H9 (cell line): Measurements from ENCODE around the gene SCGB2B2. TPM values are rescaled to one million over a fixed set of nuclear protein-coding genes. Genes with fewer than 3 reads are reported as not detected.

Experiments used
- DNase-seq: peaks from one replicate; pipeline ENCODE4 v3.0.0-alpha.2; 2017
- H2AFZ ChIP-seq: one replicate; pipeline ENCODE4 v1.6.1; 2013; ENCODE audit warnings: mild to moderate bottlenecking, low read length, control low read depth, moderate library complexity
- H2AK5ac ChIP-seq: 2 replicates; pipeline ENCODE4 v1.6.1; 2013; ENCODE audit warnings: low read length, control low read depth, mixed read lengths; ENCODE audit not compliant: insufficient read length
- H2BK120ac ChIP-seq: one replicate; pipeline ENCODE4 v1.6.1; 2013; ENCODE audit warnings: low read depth, mild to moderate bottlenecking, low read length, control low read depth, inconsistent platforms; ENCODE audit not compliant: poor library complexity, severe bottlenecking
- H2BK12ac ChIP-seq: 2 replicates; pipeline ENCODE4 v1.6.1; 2013; ENCODE audit warnings: low read length, control low read depth, mixed read lengths, low read depth; ENCODE audit not compliant: insufficient read length
- H2BK15ac ChIP-seq: 2 replicates; pipeline ENCODE4 v1.6.1; 2013; ENCODE audit warnings: low read depth, low read length, control low read depth
- H2BK20ac ChIP-seq: one replicate; pipeline ENCODE4 v1.6.1; 2013; ENCODE audit warnings: low read depth, mild to moderate bottlenecking, low read length, control low read depth, inconsistent platforms; ENCODE audit not compliant: poor library complexity, severe bottlenecking
- H2BK5ac ChIP-seq: 2 replicates; pipeline ENCODE4 v1.6.1; 2013; ENCODE audit warnings: low read length, control low read depth, mixed read lengths; ENCODE audit not compliant: insufficient read length
- H3K14ac ChIP-seq: 2 replicates; pipeline ENCODE4 v1.6.1; 2013; ENCODE audit warnings: low read length, control low read depth; ENCODE audit not compliant: insufficient read depth
- H3K18ac ChIP-seq: 2 replicates; pipeline ENCODE4 v1.6.1; 2013; ENCODE audit warnings: low read depth, mild to moderate bottlenecking, mixed read lengths, low read length, control low read depth; ENCODE audit not compliant: insufficient read length
- H3K23ac ChIP-seq: 2 replicates; pipeline ENCODE4 v1.6.1; 2013; ENCODE audit warnings: low read length, control low read depth, mixed read lengths, low read depth; ENCODE audit not compliant: insufficient read length
- H3K23me2 ChIP-seq: 2 replicates; pipeline ENCODE4 v1.6.1; 2013; ENCODE audit warnings: low read depth, mild to moderate bottlenecking, mixed read lengths, low read length, control low read depth; ENCODE audit not compliant: insufficient read length, poor library complexity, severe bottlenecking
- H3K27ac ChIP-seq: 2 replicates; pipeline ENCODE4 v1.5.1; 2013; ENCODE audit warnings: low read length, control low read depth, mixed read lengths, low read depth; ENCODE audit not compliant: insufficient read length
- H3K27me3 ChIP-seq: 2 replicates; pipeline ENCODE4 v1.6.1; 2013; ENCODE audit warnings: low read length, control low read depth, inconsistent platforms; ENCODE audit not compliant: insufficient read depth
- H3K4ac ChIP-seq: 2 replicates; pipeline ENCODE4 v1.6.1; 2013; ENCODE audit warnings: low read depth, mild to moderate bottlenecking, control low read depth, inconsistent platforms, low read length, moderate library complexity
- H3K4me1 ChIP-seq: 2 replicates; pipeline ENCODE4 v1.6.1; 2013; ENCODE audit warnings: low read length, control low read depth, inconsistent platforms; ENCODE audit not compliant: insufficient read depth
- H3K4me2 ChIP-seq: 2 replicates; pipeline ENCODE4 v1.6.1; 2013; ENCODE audit warnings: low read length, control low read depth, mixed read lengths; ENCODE audit not compliant: insufficient read length, insufficient read depth
- H3K56ac ChIP-seq: 2 replicates; pipeline ENCODE4 v1.6.1; 2013; ENCODE audit warnings: low read depth, mild to moderate bottlenecking, mixed read lengths, low read length, control low read depth; ENCODE audit not compliant: insufficient read length
- H3K79me1 ChIP-seq: 2 replicates; pipeline ENCODE4 v1.6.1; 2013; ENCODE audit warnings: low read depth, mild to moderate bottlenecking, moderate library complexity, low read length, control low read depth, inconsistent platforms; ENCODE audit not compliant: insufficient read depth, poor library complexity, severe bottlenecking
- H3K79me2 ChIP-seq: 2 replicates; pipeline ENCODE4 v1.6.1; 2013; ENCODE audit warnings: low read length, control low read depth, inconsistent platforms; ENCODE audit not compliant: insufficient read depth
- H3K9ac ChIP-seq: 2 replicates; pipeline ENCODE4 v1.6.1; 2013; ENCODE audit warnings: low read length, control low read depth, mixed read lengths; ENCODE audit not compliant: insufficient read length; ENCODE audit errors: extremely low read depth
- H3K9me3 ChIP-seq: one replicate; pipeline ENCODE4 v1.6.1; 2013; ENCODE audit warnings: low read depth, low read length, inconsistent platforms; ENCODE audit not compliant: control insufficient read depth
- H3T11ph ChIP-seq: one replicate; pipeline ENCODE4 v1.6.1; 2013; ENCODE audit warnings: mild to moderate bottlenecking, low read length, control low read depth, inconsistent platforms
- H4K20me1 ChIP-seq: one replicate; pipeline ENCODE4 v1.6.1; 2013; ENCODE audit not compliant: control insufficient read depth, insufficient read length, insufficient read depth
- H4K5ac ChIP-seq: 2 replicates; pipeline ENCODE4 v1.6.1; 2013; ENCODE audit warnings: low read depth, mild to moderate bottlenecking, mixed read lengths, low read length, control low read depth; ENCODE audit not compliant: insufficient read length
- H4K8ac ChIP-seq: replicated peaks from 2 replicates; pipeline ENCODE4 v1.6.1; 2013; ENCODE audit warnings: low read length, control low read depth, mixed read lengths, low read depth; ENCODE audit not compliant: insufficient read length
- H4K91ac ChIP-seq: 2 replicates; pipeline ENCODE4 v1.6.1; 2013; ENCODE audit warnings: low read depth, mild to moderate bottlenecking, moderate library complexity, mixed read lengths, low read length, control low read depth; ENCODE audit not compliant: insufficient read length
- H3K27ac Mint-ChIP-seq, 3 experiments: 2 replicates in 2 of 3; 3 replicates in 1 of 3; pipeline ENCODE4 v1.8.0; 2020 to 2021; ENCODE audit warnings: mixed read lengths in 3 of 3, mild to moderate bottlenecking in 1 of 3, moderate library complexity in 1 of 3
- H3K27me3 Mint-ChIP-seq: 2 replicates; pipeline ENCODE4 v1.8.0; 2021; ENCODE audit warnings: low read depth, mild to moderate bottlenecking, moderate library complexity, mixed read lengths
- H3K36me3 Mint-ChIP-seq, 3 experiments: 2 replicates in 2 of 3; 3 replicates in 1 of 3; pipeline ENCODE4 v1.8.0; 2020 to 2021; ENCODE audit warnings: low read depth in 3 of 3, mixed read lengths in 3 of 3; ENCODE audit not compliant: insufficient read depth in 1 of 3
- H3K4me1 Mint-ChIP-seq, 2 experiments: 2 replicates each; pipeline ENCODE4 v1.8.0; 2020; ENCODE audit warnings: mixed read lengths in 2 of 2
- H3K4me3 Mint-ChIP-seq, 2 experiments: 2 replicates in 1 of 2; 3 replicates in 1 of 2; pipeline ENCODE4 v1.8.0; 2020 to 2021; ENCODE audit warnings: mild to moderate bottlenecking in 2 of 2, mixed read lengths in 2 of 2, moderate library complexity in 1 of 2
- H3K9me3 Mint-ChIP-seq, 2 experiments: 2 replicates in 1 of 2; 3 replicates in 1 of 2; pipeline ENCODE4 v1.8.0; 2020; ENCODE audit warnings: mild to moderate bottlenecking in 2 of 2, mixed read lengths in 2 of 2, moderate library complexity in 1 of 2
- WGBS: extraction: QIAGEN DNeasy Blood & Tissue Kit; methylation state at CpG from one replicate; pipeline ENCODE4 v1.1.7; 2013; ENCODE audit warnings: missing lambda C conversion rate, low lambda C conversion rate, mixed read lengths; ENCODE audit not compliant: insufficient read length; ENCODE audit errors: extremely low coverage; 5-methylcytosine and 5-hydroxymethylcytosine counted together
- total RNA-seq: library from RNA; stranded (reverse); gene quantifications from 2 replicates; pipeline ENCODE4 v1.2.1, GENCODE V29; 2021
- TF ChIP-seq, protein P1 (sequence below): fragments of 200-600 bp; sonication (generic); conservative IDR thresholded peaks from 3 replicates; pipeline ENCODE4 v1.8.0; 2021; ENCODE audit warnings: antibody characterized with exemption, mild to moderate bottlenecking

The SCGB2B2 gene
- total RNA-seq, 1 experiment from 2014 or later = not detected

DNA sequence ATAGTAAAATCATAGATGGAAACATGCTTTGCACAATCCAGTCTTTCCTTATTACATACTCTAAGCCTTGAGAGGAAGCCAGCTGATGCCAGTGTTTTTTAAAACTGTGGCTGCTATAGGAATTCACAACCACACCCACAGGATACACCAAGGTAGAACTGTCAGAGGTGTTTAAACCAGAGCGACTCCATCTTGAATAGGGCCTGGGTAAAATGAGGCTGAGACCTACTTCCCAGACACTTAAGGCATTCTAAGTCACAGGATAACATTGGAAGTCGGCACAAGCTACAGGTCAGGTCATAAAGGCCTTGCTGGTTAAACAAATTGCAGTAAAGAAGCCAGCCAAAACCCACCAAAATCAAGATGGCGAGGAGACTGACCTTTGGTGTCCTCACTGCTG is 1.7 kb downstream of the SCGB2B2 start:
- Histone ChIP-seq H3K56ac (no peak overlapping the region), H2BK15ac (no peak overlapping the region), H3K14ac (no peak overlapping the region), H2AK5ac (no peak overlapping the region), H3K9me3 (no peaks in the 10 kb centered on the region), H2BK120ac (no peak overlapping the region), H2BK20ac (no peak overlapping the region), H3K18ac (no peak overlapping the region), H4K8ac (no peak overlapping the region), H4K5ac (no peak overlapping the region), H2AFZ (no peak overlapping the region), H3K4me2 (no peak overlapping the region), H3K23ac (no peak overlapping the region), H2BK12ac (no peak overlapping the region), H3K79me2 (no peaks in the 10 kb centered on the region), H3K27me3 (no peaks in the 10 kb centered on the region), H3T11ph (no peak overlapping the region), H3K27ac (no peak overlapping the region), H2BK5ac (no peak overlapping the region), H4K20me1 (no peaks in the 10 kb centered on the region), H3K4ac (no peak overlapping the region), H4K91ac (no peak overlapping the region), H3K23me2 (peaks cover 18% of the 10 kb centered on the region), H3K79me1 (no peaks in the 10 kb centered on the region), H3K4me1 (peaks cover 4% of the 10 kb centered on the region; the same call in 1 of the 2 replicates), H3K9ac (no peak overlapping the region)
- Mint-ChIP-seq H3K9me3 (peaks cover 16 to 27% of the 10 kb centered on the region in 2 experiments), H3K27ac (no peak overlapping the region), H3K4me3 (no peak overlapping the region), H3K4me1 (peaks cover 11 to 12% of the 10 kb centered on the region in 2 experiments), H3K27me3 (peaks cover 25% of the 10 kb centered on the region), H3K36me3 (peaks cover 16 to 20% (median 19%) of the 10 kb centered on the region in 3 experiments)
- TF ChIP-seq, protein P1, sequence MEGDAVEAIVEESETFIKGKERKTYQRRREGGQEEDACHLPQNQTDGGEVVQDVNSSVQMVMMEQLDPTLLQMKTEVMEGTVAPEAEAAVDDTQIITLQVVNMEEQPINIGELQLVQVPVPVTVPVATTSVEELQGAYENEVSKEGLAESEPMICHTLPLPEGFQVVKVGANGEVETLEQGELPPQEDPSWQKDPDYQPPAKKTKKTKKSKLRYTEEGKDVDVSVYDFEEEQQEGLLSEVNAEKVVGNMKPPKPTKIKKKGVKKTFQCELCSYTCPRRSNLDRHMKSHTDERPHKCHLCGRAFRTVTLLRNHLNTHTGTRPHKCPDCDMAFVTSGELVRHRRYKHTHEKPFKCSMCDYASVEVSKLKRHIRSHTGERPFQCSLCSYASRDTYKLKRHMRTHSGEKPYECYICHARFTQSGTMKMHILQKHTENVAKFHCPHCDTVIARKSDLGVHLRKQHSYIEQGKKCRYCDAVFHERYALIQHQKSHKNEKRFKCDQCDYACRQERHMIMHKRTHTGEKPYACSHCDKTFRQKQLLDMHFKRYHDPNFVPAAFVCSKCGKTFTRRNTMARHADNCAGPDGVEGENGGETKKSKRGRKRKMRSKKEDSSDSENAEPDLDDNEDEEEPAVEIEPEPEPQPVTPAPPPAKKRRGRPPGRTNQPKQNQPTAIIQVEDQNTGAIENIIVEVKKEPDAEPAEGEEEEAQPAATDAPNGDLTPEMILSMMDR = no peak
- no peak for DNase-seq
- WGBS = no CpG with 5 or more reads among the region's 3 CpGs
